ENCODE measurements around the gene CDH13.

CDH13 gene

GRCh38 chr16:83040174-83040573 is 413.4 kb downstream of the CDH13 start:
- Histone ChIP-seq H3K27ac (no peak overlapping the region), H3K36me3 (no peaks in the 10 kb centered on the region), H3K27me3 (no peaks in the 10 kb centered on the region), H3K9me3 (no peaks in the 10 kb centered on the region), H3K4me3 (no peak overlapping the region), H3K4me1 (peaks cover 0 to 11% (median 5%) of the 10 kb centered on the region in 4 donors)
- intact Hi-C loops (cut with DNase I; ENCODE audit: low total_unique reads) = no loop called here
- no peak for DNase-seq
- TF ChIP-seq CTCF (IDR thresholded peaks at IDR 0.05) = no peak

GRCh38 chr16:83044589-83044988 is 417.8 kb downstream of the CDH13 start:
- TF ChIP-seq CTCF (IDR thresholded peaks at IDR 0.05) = no peak
- no peaks in the 10 kb centered on the region for H3K36me3 ChIP-seq
- no peaks in the 10 kb centered on the region for H3K4me1 ChIP-seq
- intact Hi-C loops (cut with DNase I; ENCODE audit: low total_unique reads) = no loop called here
- H3K27me3 ChIP-seq = no peaks in the 10 kb centered on the region
- H3K27ac ChIP-seq = no peak overlapping the region
- H3K4me3 ChIP-seq = no peak overlapping the region
- DNase-seq = no peak
- no peaks in the 10 kb centered on the region for H3K9me3 ChIP-seq

DNA sequence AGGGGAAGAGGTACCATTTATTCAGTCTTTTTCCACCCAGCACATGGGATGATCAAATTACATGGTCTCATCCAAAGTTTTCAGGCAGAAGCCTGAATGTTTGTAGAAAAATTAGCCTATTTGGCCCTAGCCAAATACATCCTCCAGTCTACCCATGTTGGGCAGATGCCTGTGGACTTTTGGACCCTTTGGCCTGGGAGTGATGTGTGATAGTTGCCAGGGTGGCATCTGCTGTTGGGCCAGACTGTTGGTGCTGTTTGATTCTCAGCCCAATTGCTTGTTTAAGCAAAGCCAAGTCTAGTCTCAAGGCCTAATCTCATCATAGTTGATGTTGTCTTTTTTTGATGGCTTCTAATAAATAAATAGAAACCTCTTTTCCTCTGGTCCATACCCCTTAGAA is 419.0 kb downstream of the CDH13 start:
- no peak overlapping the region for H3K27ac ChIP-seq
- no peaks in the 10 kb centered on the region for H3K27me3 ChIP-seq
- H3K36me3 ChIP-seq = no peaks in the 10 kb centered on the region
- intact Hi-C loops (cut with DNase I; ENCODE audit: low total_unique reads) = no loop called here
- H3K9me3 ChIP-seq = no peaks in the 10 kb centered on the region
- DNase-seq = no peak
- no peaks in the 10 kb centered on the region for H3K4me1 ChIP-seq
- H3K4me3 ChIP-seq = no peak overlapping the region
- no peak for TF ChIP-seq CTCF (IDR thresholded peaks at IDR 0.05)

DNA sequence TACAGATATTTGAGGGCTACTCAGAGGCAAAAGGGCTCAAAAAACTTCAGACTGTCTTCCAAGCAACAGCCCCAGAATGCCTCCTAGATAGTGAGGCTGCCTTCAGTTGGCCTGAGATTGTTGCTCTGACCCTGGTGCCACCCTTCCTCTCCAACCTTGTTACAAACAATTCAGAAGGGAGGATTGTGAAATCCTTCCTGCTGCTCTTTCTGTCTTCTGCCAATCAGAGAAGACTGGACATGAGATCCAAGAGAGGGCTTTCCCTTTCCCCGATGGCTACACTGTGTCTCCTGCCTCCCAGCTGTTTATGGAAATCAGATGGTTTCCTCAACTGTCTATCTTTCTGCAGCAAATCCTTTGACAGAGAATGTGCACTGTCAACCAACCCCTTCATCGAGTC is 419.9 kb downstream of the CDH13 start:
- H3K36me3 ChIP-seq = no peaks in the 10 kb centered on the region
- intact Hi-C loops (cut with DNase I; ENCODE audit: low total_unique reads) = no loop called here
- H3K4me3 ChIP-seq = no peak overlapping the region
- H3K27ac ChIP-seq = no peak overlapping the region
- TF ChIP-seq CTCF (IDR thresholded peaks at IDR 0.05) = no peak
- no peaks in the 10 kb centered on the region for H3K9me3 ChIP-seq
- DNase-seq = no peak
- H3K4me1 ChIP-seq = no peaks in the 10 kb centered on the region
- H3K27me3 ChIP-seq = no peaks in the 10 kb centered on the region

GRCh38 chr16:83051451-83051850 is 424.7 kb downstream of the CDH13 start:
- no peak for DNase-seq
- Histone ChIP-seq H3K4me3 (no peak overlapping the region), H3K27ac (no peak overlapping the region), H3K9me3 (no peaks in the 10 kb centered on the region), H3K36me3 (no peaks in the 10 kb centered on the region), H3K4me1 (no peaks in the 10 kb centered on the region), H3K27me3 (no peaks in the 10 kb centered on the region)
- intact Hi-C loops (cut with DNase I; ENCODE audit: low total_unique reads) = no loop called here
- TF ChIP-seq CTCF (IDR thresholded peaks at IDR 0.05) = no peak

GRCh38 chr16:83054283-83054682 is 427.5 kb downstream of the CDH13 start:
- Histone ChIP-seq H3K4me1 (no peaks in the 10 kb centered on the region), H3K36me3 (no peaks in the 10 kb centered on the region), H3K4me3 (no peak overlapping the region), H3K27ac (no peak overlapping the region), H3K9me3 (no peaks in the 10 kb centered on the region), H3K27me3 (no peaks in the 10 kb centered on the region)
- DNase-seq = no peak
- no peak for TF ChIP-seq CTCF (IDR thresholded peaks at IDR 0.05)
- intact Hi-C loops (cut with DNase I; ENCODE audit: low total_unique reads) = no loop called here

Data from tibial artery (tissue), 4 donors.